Smooth muscle cell of bladder (primary cell): ENCODE measurements around the gene F11R. TPM values are rescaled to one million over a fixed set of nuclear protein-coding genes. Genes with fewer than 3 reads are reported as not detected.

Experiments
- total RNA-seq: library from RNA; depleted of rRNA; stranded (reverse); fragments of >200 nt; gene quantifications from 2 replicates; pipeline ENCODE4 v1.2.3, GENCODE V29; 2014

Gene F11R
- 9.2 and 20.9 TPM in 2 replicates for total RNA-seq

GRCh38 chr1:161020509-161021164 is at the start of gene F11R:
F11R (minus strand) TSS chr1:161021152; CDS start chr1:161021073, 79 bp downstream.

GRCh38 chr1:161069731-161070270 is 48.8 kb upstream of the F11R start, which contains the start of gene ARHGAP30:
ARHGAP30 (minus strand) TSS chr1:161069891; CDS start chr1:161069624, 267 bp downstream.

GRCh38 chr1:161045736-161046604 is 25.0 kb upstream of the F11R start, which contains the start of gene USF1:
USF1 (minus strand) TSS chr1:161045977; CDS start chr1:161043275, 2,702 bp downstream.

GRCh38 chr1:161038523-161039153 is 17.7 kb upstream of the F11R start, which contains the start of gene TSTD1:
TSTD1 (minus strand) TSS chr1:161038964; CDS start chr1:161038889, 75 bp downstream.

GRCh38 chr1:160954158-160955104 is 66.5 kb downstream of the F11R start, which contains the start of gene ITLN2:
ITLN2 (minus strand) TSS chr1:160954809; CDS start chr1:160954741, 68 bp downstream.

Other genes starting within 250 kb of the F11R start
- not detected in 2 replicates for gene LY9, start 225.0 kb downstream of the F11R start, total RNA-seq
- gene CD244, start 158.3 kb downstream of the F11R start, total RNA-seq: 0.09 TPM in 1 of 2 replicates, not detected in the other
- not detected in 2 replicates for gene ITLN1, start 136.0 kb downstream of the F11R start, total RNA-seq
- gene ITLN2, start 66.3 kb downstream of the F11R start, total RNA-seq: not detected in 2 replicates
- 16.9 and 27.3 TPM in 2 replicates for gene TSTD1, start 17.8 kb upstream of the F11R start, total RNA-seq
- gene USF1, start 24.8 kb upstream of the F11R start, total RNA-seq: 88.4 and 102 TPM in 2 replicates
- under 0.01 TPM in 1 of 2 replicates, not detected in the other for gene ARHGAP30, start 48.7 kb upstream of the F11R start, total RNA-seq
- 0.28 and 0.37 TPM in 2 replicates for gene NECTIN4, start 68.4 kb upstream of the F11R start, total RNA-seq
- 1.2 and 1.8 TPM in 2 replicates for gene KLHDC9, start 77.2 kb upstream of the F11R start, total RNA-seq
- gene PFDN2, start 96.9 kb upstream of the F11R start, total RNA-seq: 39.5 and 56.8 TPM in 2 replicates
- gene NIT1, start 97.0 kb upstream of the F11R start, total RNA-seq: 16.2 and 17.2 TPM in 2 replicates
- 16.9 and 24.5 TPM in 2 replicates for gene DEDD, start 111.5 kb upstream of the F11R start, total RNA-seq
- 117 and 125 TPM in 2 replicates for gene UFC1, start 132.8 kb upstream of the F11R start, total RNA-seq
- 4.7 and 5.1 TPM in 2 replicates for gene USP21, start 138.3 kb upstream of the F11R start, total RNA-seq
- 8.1 and 10.4 TPM in 2 replicates for gene PPOX, start 145.3 kb upstream of the F11R start, total RNA-seq
- gene B4GALT3, start 156.4 kb upstream of the F11R start, total RNA-seq: 11.2 and 16.7 TPM in 2 replicates
- gene ADAMTS4, start 177.9 kb upstream of the F11R start, total RNA-seq: 2.3 and 4.0 TPM in 2 replicates
- 157 and 173 TPM in 2 replicates for gene NDUFS2, start 181.2 kb upstream of the F11R start, total RNA-seq
- gene FCER1G, start 194.1 kb upstream of the F11R start, total RNA-seq: not detected in 2 replicates
- gene APOA2, start 202.5 kb upstream of the F11R start, total RNA-seq: not detected in 2 replicates
- 6.5 and 8.3 TPM in 2 replicates for gene TOMM40L, start 204.9 kb upstream of the F11R start, total RNA-seq
- not detected in 2 replicates for gene NR1I3, start 217.1 kb upstream of the F11R start, total RNA-seq
- gene PCP4L1, start 237.6 kb upstream of the F11R start, total RNA-seq: not detected in 2 replicates